ENCODE measurements around the gene RGL2. TPM values are rescaled to one million over a fixed set of nuclear protein-coding genes. Genes with fewer than 3 reads are reported as not detected.

Gene RGL2

GRCh38 chr6:33241968-33242367 lies 56.8 kb downstream of the RGL2 start:
- no peak for TF ChIP-seq CTCF (IDR thresholded peaks at IDR 0.05; ENCODE audit: insufficient read depth, low read length)
- TF ChIP-seq GABPA (IDR thresholded peaks at IDR 0.05; ENCODE audit: low read depth): no peak
- TF ChIP-seq REST (IDR thresholded peaks at IDR 0.05; ENCODE audit: insufficient replicate concordance, low read depth): no peak
- no peak for TF ChIP-seq POLR2AphosphoS5 (IDR thresholded peaks at IDR 0.05; ENCODE audit: low read depth)
- TF ChIP-seq SPI1 (IDR thresholded peaks at IDR 0.05; ENCODE audit: borderline replicate concordance, low read depth): no peak
- Histone ChIP-seq H3K27ac (replicated peaks) (no peak overlapping the region), H3K4me3 (replicated peaks; ENCODE audit: insufficient read depth, low read length) (no peak overlapping the region), H3K27me3 (ENCODE audit: insufficient read depth, poor library complexity, severe bottlenecking) (peaks cover 4% of the 10 kb centered on the region)
- no peak for DNase-seq (ENCODE audit: low read depth in 1 of 2, low spot score in 1 of 2)

Small RNAs within 50 kb of the gene (microRNA-seq; reads per million reads assigned to microRNA genes)
- not detected for gene MIR6834
- not detected for gene MIR6873
